Progenitor cell of endocrine pancreas (in vitro differentiated cells): ENCODE measurements around the gene COPZ2. TPM values are rescaled to one million over a fixed set of nuclear protein-coding genes. Genes with fewer than 3 reads are reported as not detected.
"Not testable (repeated sequence)": the region's sequence is repeated elsewhere in the genome, so short reads cannot be mapped to it uniquely, and the experiment has no call there.

ENCODE experiments used
- DNase-seq: peaks from one replicate; pipeline ENCODE4 v3.0.0; 2021; ENCODE audit warnings: low spot score; ENCODE audit not compliant: unreplicated experiment
- H3K27ac Mint-ChIP-seq: 2 replicates; pipeline ENCODE4 v1.8.0; 2021; ENCODE audit warnings: mild to moderate bottlenecking, moderate library complexity, mixed read lengths
- H3K27me3 Mint-ChIP-seq: 2 replicates; pipeline ENCODE4 v1.8.0; 2021; ENCODE audit warnings: mixed read lengths
- H3K36me3 Mint-ChIP-seq: 2 replicates; pipeline ENCODE4 v1.8.0; 2022; ENCODE audit warnings: mixed read lengths; ENCODE audit not compliant: insufficient read depth
- H3K4me1 Mint-ChIP-seq: 2 replicates; pipeline ENCODE4 v1.8.0; 2021; ENCODE audit warnings: low read depth, mixed read lengths
- H3K4me3 Mint-ChIP-seq: 2 replicates; pipeline ENCODE4 v1.8.0; 2021; ENCODE audit warnings: low read depth, mild to moderate bottlenecking, moderate library complexity, mixed read lengths
- H3K9me3 Mint-ChIP-seq: 2 replicates; pipeline ENCODE4 v1.8.0; 2021; ENCODE audit warnings: low read depth, mixed read lengths
- CTCF ChIP-seq: fragments of 200-600 bp; sonication (generic); IDR thresholded peaks from one replicate; pipeline ENCODE4 v1.5.0; 2021; ENCODE audit warnings: antibody characterized with exemption, mild to moderate bottlenecking; ENCODE audit not compliant: unreplicated experiment
- long read RNA-seq: library from polyadenylated mRNA; unstranded; transcript quantifications from one replicate; pipeline ENCODE4 v2.0.0, GENCODE V29; 2020
- total RNA-seq: library from RNA; stranded (reverse); gene quantifications from 2 replicates; pipeline ENCODE4 v1.2.1, GENCODE V29; 2021

Gene COPZ2, protein sequence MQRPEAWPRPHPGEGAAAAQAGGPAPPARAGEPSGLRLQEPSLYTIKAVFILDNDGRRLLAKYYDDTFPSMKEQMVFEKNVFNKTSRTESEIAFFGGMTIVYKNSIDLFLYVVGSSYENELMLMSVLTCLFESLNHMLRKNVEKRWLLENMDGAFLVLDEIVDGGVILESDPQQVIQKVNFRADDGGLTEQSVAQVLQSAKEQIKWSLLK
- 0.64 TPM in 1 of 2 replicates, not detected in the other for total RNA-seq
- long read RNA-seq, result 0 reads

DNA sequence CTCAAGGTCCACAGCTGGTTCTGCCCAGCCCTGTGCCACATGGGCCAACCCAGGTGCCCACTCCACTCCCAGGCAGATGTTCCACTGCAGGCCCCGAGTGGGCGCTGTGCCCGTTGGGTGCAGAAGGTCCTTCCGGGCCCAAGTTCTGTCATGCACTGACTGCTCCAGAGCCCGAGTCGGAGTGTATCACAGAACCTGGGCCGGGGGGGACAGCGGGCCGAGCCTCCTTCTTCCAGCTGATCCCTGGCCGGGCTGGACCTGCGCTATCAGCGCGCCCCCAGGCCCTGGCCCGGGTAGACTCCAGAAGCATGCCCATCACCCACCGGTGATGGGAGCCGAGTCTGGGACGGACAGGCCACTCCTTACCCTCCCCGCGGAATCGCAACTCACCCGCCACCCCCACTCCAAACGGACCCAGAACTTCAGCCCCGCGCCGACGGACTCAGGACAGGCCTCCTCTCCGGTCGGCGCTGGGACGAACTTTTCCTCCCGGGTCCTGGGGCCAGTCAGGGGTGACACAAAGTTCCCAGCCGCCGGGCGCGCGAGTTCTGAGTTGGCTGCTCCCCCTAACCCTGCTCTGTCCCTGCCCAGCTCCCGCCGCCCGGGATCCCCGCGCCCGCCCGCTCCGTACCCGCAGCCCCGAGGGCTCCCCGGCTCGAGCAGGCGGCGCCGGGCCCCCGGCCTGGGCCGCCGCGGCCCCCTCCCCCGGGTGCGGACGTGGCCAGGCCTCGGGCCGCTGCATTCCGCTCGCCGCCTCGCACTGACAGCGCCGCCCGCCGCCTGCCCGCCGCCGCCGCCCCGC lies at the start of gene COPZ2:
Gene COPZ2 (minus strand): TSS at position 762 of the 802 bp plus-strand sequence. CDS start 20 bp downstream, at position 742.
- TF ChIP-seq CTCF, result peak; percentile 41
- H3K27me3 Mint-ChIP-seq, result peaks cover 64% of the 10 kb centered on the region
- H3K4me3 Mint-ChIP-seq, result peak within 1 kb of the TSS; percentile 75
- peak within 1 kb of the TSS; percentile 85 for H3K27ac Mint-ChIP-seq
- H3K9me3 Mint-ChIP-seq, result no peaks in the 10 kb centered on the region
- peaks cover 5% of the 10 kb centered on the region for H3K4me1 Mint-ChIP-seq
- no peaks in the 10 kb centered on the region for H3K36me3 Mint-ChIP-seq
- peak; percentile 22 for DNase-seq

DNA sequence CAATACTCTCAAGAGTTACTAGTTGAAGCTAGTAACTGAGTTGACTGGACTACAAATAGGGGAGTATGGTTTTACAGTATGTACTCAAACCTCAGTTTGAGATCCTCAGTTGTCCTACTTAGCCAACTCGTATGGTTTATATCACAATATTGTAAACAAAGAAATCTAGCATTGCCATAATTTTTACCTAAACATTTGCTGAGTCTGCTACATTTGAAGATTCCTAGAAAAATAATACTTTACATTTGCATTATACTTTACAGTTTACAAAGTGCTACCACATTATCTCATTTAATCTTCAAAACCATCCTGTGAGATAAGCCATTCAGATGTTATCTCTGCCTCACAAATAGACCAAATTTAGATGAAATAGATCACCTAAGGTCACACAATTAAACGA lies 47.3 kb upstream of the COPZ2 start:
- no peak for DNase-seq
- no peaks in the 10 kb centered on the region for H3K27me3 Mint-ChIP-seq
- H3K9me3 Mint-ChIP-seq, result no peaks in the 10 kb centered on the region
- no peak overlapping the region for H3K4me3 Mint-ChIP-seq
- H3K36me3 Mint-ChIP-seq, result peaks cover 3% of the 10 kb centered on the region
- H3K27ac Mint-ChIP-seq, result no peak overlapping the region
- TF ChIP-seq CTCF, result no peak
- peaks cover 8% of the 10 kb centered on the region for H3K4me1 Mint-ChIP-seq

DNA sequence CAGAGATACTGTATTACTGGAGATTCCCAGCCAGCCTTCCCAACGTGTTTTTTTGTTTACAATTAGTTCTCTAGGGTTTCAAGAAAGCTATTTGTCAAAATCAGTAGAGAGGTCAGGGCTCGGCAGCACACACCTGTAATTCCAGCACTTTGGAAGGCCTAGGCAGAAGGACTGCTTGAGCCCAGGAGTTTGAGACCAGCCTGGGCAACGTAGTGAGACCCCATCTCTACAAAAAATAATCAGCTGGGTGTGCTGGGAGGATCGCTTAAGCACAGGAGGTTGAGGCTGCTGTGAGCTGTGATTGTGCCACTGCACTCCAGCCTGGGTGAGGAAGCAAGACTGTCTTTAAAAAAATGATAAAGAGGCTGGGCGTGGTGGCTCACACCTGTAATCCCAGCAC lies 44.3 kb upstream of the COPZ2 start:
- H3K4me3 Mint-ChIP-seq, result no peak overlapping the region
- no peak for TF ChIP-seq CTCF
- peaks cover 8% of the 10 kb centered on the region for H3K4me1 Mint-ChIP-seq
- H3K27ac Mint-ChIP-seq, result peak overlapping the region; percentile 84
- DNase-seq, result no peak
- no peaks in the 10 kb centered on the region for H3K9me3 Mint-ChIP-seq
- no peaks in the 10 kb centered on the region for H3K27me3 Mint-ChIP-seq
- H3K36me3 Mint-ChIP-seq, result no peaks in the 10 kb centered on the region

GRCh38 chr17:48077152-48077551 lies 39.6 kb upstream of the COPZ2 start:
- H3K36me3 Mint-ChIP-seq, result peaks cover 17% of the 10 kb centered on the region
- H3K27me3 Mint-ChIP-seq, H3K9me3 Mint-ChIP-seq, H3K4me1 Mint-ChIP-seq, H3K4me3 Mint-ChIP-seq, H3K27ac Mint-ChIP-seq, DNase-seq: not testable (repeated sequence)

DNA sequence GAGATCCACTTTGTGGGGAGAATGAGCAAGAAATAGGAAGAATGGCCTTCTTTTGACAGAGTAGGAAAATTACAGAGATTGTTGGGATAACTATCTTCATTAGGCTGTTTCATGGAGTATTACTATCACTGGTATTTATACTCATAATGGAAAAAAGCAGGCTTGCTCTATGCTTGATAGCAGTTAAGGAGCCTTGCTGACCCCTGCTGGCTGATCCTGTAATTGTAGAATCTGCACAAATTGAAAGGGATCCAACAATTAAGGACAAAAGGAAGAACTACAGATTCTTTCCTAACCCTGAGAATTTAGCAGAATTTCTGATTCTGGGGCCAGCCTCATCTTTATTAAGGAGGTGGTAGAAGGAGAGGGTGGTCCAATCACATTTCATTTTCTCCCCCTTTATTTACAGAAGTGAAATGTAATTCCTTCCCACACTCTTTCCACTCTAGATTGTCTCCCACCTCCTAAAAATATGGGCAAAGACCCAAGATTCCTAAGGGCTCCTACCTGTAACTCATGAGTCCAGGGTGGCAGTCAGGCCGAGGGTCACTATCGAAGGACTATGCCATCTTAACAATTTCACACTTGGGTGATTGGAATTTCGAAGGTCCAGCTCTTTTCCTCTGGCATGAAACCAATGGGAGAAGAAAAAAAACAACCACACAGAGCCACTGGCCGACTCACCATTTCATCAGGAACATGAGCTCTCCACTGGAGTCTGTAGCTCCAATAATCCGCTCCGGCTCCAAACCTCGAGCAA lies 36.9 kb upstream of the COPZ2 start:
- Mint-ChIP-seq H3K27ac (peak overlapping the region; percentile 52), H3K4me1 (peaks cover 3% of the 10 kb centered on the region), H3K9me3 (no peaks in the 10 kb centered on the region), H3K4me3 (no peak overlapping the region), H3K27me3 (no peaks in the 10 kb centered on the region), H3K36me3 (peaks cover 22% of the 10 kb centered on the region)
- DNase-seq, result peak; percentile 50
- peak; percentile 73 for TF ChIP-seq CTCF

GRCh38 chr17:48073566-48074094 lies 36.0 kb upstream of the COPZ2 start:
- H3K27ac Mint-ChIP-seq, H3K4me1 Mint-ChIP-seq, DNase-seq, H3K4me3 Mint-ChIP-seq, H3K27me3 Mint-ChIP-seq, H3K9me3 Mint-ChIP-seq: not testable (repeated sequence)
- H3K36me3 Mint-ChIP-seq, result peaks cover 24% of the 10 kb centered on the region

DNA sequence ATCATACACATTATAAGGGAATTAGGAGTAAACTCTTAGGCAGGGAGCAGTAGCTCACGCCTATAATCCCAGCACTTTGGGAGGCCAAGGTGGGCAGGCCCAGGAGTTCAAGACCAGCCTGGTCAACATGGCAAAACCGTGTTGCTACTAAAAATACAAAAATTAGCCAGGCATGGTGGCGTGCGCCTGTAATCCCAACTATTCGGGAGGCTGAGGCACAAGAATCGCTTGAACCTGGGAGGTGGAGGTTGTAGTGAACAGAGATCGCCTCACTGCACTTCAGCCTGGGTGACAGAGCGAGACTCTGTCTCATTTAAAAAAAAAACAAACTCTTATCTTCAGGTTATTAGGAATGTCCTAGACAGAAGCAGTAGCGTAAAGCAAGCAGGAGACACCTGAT lies 35.2 kb upstream of the COPZ2 start:
- H3K4me3 Mint-ChIP-seq, DNase-seq, H3K4me1 Mint-ChIP-seq, H3K9me3 Mint-ChIP-seq, H3K27me3 Mint-ChIP-seq: not testable (repeated sequence)
- Mint-ChIP-seq H3K27ac (peak overlapping the region; percentile 52), H3K36me3 (peaks cover 28% of the 10 kb centered on the region)
